DMS53 (cell line): Measurements from ENCODE around the gene MGP.

Experiments
- DNase-seq: peaks from one replicate; lab custom pipeline; 2025; lab: John Stamatoyannopoulos, UW

MGP gene

GRCh38 chr12:14860490-14860889 lies 25.2 kb downstream of the MGP start:
- no peak for DNase-seq

DNA sequence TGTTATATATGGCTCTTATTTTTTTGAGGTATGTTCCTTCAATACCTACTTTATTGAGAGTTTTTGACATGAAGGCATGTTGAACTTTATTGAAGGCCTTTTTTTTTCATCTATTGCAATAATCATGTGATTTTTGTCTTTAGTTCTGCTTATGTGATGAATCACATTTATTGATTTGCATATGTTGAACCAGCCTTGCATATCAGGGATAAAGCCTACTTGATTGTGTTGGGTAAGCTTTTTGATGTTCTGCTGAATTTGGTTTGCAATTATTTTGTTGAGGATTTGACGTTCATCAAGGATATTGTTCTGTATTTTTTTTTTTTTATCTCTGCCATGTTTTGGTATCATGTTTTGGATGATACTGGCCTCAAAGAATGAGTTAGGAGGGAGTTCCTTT lies 27.1 kb downstream of the MGP start:
- DNase-seq: no peak

- DNase-seq: no peak
These were observed 31.0 kb downstream of the MGP start for GRCh38 chr12:14854586-14855183.

DNA sequence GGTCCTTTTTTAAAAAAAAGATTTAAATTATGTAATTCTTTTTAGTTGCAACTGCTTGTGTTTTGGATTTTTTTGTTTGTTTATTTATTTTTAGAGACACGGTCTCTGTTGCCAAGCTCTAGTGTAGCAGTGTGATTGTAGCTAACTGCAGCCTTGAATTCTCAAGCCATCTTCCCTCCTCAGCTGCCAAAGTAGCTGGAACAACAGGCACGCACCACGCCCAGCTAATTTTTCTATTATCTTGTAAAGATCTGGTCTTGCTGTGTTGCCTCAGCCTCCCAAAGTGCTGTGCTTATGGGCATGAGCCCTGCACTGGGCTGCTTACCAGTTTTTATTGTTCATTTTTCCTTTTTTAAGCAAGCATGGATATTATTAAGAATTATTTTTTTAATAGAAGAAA lies 31.7 kb downstream of the MGP start:
- no peak for DNase-seq

GRCh38 chr12:14852880-14853279 lies 32.8 kb downstream of the MGP start:
- no peak for DNase-seq

GRCh38 chr12:14850929-14851663 lies 34.6 kb downstream of the MGP start:
- peak; percentile 20 for DNase-seq

DNA sequence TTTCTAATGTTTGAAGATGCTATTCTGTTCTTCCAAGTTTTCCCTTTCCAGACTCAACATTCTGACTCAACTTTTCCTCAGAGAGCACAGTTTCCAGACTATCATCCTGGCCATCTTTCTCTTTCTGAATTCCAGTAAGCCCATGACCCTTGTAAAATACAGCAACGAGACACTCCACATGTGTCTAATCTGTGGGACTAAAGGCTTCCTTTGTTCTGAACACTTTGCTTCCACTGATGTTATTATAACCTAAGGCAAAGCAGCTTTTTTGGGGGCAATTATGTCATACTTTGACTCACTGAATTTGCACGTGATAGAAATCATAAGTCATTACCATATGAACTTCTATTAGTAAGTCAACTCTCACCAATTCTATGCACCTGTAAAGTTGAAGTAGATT lies 36.0 kb downstream of the MGP start:
- DNase-seq: no peak

- DNase-seq: no peak
These were observed 38.6 kb downstream of the MGP start for GRCh38 chr12:14846876-14847580.

DNA sequence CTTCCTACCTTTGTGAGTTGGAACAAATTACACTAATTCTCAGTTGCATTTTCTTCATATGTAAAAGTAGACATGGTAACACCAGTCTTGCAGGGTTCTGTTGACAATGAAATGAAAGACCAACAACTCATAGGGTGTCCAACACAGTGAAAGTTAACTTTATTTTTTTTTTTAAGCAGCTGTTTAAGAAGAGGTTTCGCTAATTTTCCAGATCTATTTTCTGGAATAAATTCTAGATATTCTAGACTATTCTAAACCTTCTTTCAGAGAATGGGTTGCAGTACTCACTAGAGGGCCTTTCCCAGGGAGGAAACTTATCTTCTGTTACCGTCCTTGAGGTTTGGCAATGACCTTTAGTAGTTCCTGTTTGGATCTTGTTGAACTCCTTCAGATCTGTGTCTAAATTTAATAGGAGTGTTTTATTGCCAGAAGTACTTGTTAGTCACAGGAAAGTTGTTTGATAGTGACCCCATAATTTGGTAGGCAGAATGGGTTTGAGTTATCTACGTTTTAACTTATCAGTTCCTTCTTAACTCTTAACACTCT lies 39.5 kb downstream of the MGP start:
- DNase-seq: no peak

- peak; percentile 92 for DNase-seq
These were observed 40.3 kb downstream of the MGP start for GRCh38 chr12:14845350-14845750.

GRCh38 chr12:14844401-14844800 lies 41.3 kb downstream of the MGP start:
- no peak for DNase-seq

GRCh38 chr12:14843425-14843887 lies 42.2 kb downstream of the MGP start, which contains the start of gene ART4:
ART4 (minus strand) TSS chr12:14843526; CDS start chr12:14843113, 413 bp downstream.
- DNase-seq: no peak

DNA sequence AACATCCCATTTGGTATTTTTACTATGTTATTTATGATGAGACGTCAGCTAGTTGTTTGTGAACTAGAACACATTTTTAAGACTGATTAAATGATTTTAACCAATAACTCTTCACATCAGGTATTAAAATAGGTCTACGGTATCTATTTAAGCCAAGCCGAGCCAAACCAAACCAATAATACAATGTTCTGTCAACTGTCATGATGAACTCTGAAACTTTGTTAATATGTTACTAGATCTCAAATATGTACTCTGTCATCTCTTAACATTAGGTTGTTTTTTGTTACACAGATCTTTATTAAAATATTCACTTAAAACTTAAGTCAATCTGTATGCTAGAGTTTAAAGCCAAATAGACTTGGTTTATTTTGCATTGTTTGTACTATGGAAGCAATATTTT lies 43.3 kb downstream of the MGP start:
- DNase-seq: peak; percentile 44

GRCh38 chr12:14841761-14842160 lies 43.9 kb downstream of the MGP start:
- peak; percentile 34 for DNase-seq

DNA sequence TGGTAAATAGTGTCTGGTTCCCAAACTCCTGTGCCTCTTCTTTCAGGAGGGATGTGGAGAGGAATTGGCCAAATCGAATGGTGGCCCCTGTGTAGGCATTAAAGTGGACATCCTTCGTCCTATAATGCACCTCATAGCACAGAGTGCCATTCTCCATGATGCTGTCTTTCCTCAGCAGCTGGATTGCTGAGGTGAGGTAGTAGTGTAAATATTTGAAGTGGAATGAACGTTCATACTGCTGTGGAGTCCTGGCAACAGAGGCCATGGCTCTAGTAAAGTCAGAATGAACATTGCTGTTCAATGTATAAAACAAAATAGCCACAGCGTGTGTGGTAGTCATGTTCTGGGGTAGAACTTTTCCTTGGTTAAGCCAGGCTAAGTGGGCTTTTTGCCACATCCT lies 45.0 kb downstream of the MGP start:
- DNase-seq: peak; percentile 96

- no peak for DNase-seq
These were observed 46.4 kb downstream of the MGP start for GRCh38 chr12:14839262-14839661.

- DNase-seq: peak; percentile 44
These were observed 49.1 kb downstream of the MGP start for GRCh38 chr12:14836336-14837210.

GRCh38 chr12:14834509-14834908 lies 51.1 kb downstream of the MGP start:
- peak; percentile 34 for DNase-seq

DNA sequence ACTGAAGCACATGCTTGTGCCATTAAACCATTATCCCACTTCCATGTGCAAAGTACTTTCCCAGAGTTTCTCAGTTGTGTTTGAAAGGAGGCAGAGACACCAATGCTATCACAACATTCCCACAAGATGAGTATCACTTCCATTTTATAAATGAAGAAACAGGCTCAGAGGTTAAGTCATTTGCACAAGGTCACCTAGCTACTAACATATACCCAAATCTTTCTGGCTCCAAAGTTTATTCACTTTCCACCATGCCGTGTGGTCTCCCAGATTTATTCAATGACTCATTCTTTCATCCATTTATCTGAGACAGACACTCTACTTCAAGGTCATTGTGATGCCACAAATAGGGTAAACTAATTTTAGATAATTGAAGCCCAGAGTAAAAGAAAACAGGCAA lies 51.7 kb downstream of the MGP start:
- peak; percentile 17 for DNase-seq

GRCh38 chr12:14833336-14833735 lies 52.3 kb downstream of the MGP start:
- no peak for DNase-seq
